Ovary (tissue), 9 donors: ENCODE results near the gene COL9A3. TPM values are rescaled to one million over a fixed set of nuclear protein-coding genes. Genes with fewer than 3 reads are reported as not detected.

Experiments
- DNase-seq, 5 donors: peaks; one replicate each; pipeline ENCODE4 v3.0.0-alpha.2; 2019 to 2020
- H3K27ac ChIP-seq, 2 donors: fragments of 200-600 bp; one replicate each; pipeline versions ENCODE4 v1.5.1 to v1.8.0; 2019 to 2022
- H3K27me3 ChIP-seq: fragments of 200-600 bp; one replicate; pipeline ENCODE4 v1.8.0; 2022
- H3K36me3 ChIP-seq: fragments of 200-600 bp; sonication (generic); one replicate; pipeline ENCODE4 v1.5.1; 2019
- H3K4me1 ChIP-seq: one replicate; pipeline ENCODE4 v1.8.1; 2013; ENCODE audit warnings: mild to moderate bottlenecking, moderate library complexity; ENCODE audit not compliant: insufficient read depth
- H3K4me3 ChIP-seq: fragments of 200-600 bp; sonication (generic); one replicate; pipeline ENCODE4 v1.5.1; 2017
- H3K9me3 ChIP-seq, 2 donors: fragments of 200-600 bp in 1 of 2; sonication (generic) in 1 of 2; one replicate each; pipeline versions ENCODE4 v1.5.1 to v1.8.1; 2013 to 2019; ENCODE audit warnings: mild to moderate bottlenecking in 1 of 2, moderate library complexity in 1 of 2
- CTCF ChIP-seq, 3 donors: fragments of 450-650 bp in 2 of 3; fragments of 200-600 bp in 1 of 3; IDR thresholded peaks; one replicate each; pipeline versions ENCODE4 v1.5.1 to v1.8.0; 2016 to 2022; ENCODE audit warnings: antibody characterized with exemption in 3 of 3, mild to moderate bottlenecking in 1 of 3
- EP300 ChIP-seq: sonication (generic); formaldehyde crosslinking; IDR thresholded peaks from one replicate; pipeline ENCODE4 v1.6.1; 2017; ENCODE audit warnings: antibody characterized with exemption
- POLR2A ChIP-seq: fragments of 450-650 bp; IDR thresholded peaks from one replicate; pipeline ENCODE4 v1.6.1; 2017; ENCODE audit warnings: antibody characterized with exemption, mild to moderate bottlenecking, moderate library complexity
- WGBS, 3 donors: extraction: QIAGEN DNeasy Blood & Tissue Kit in 1 of 3; methylation state at CpG; one replicate each; pipeline versions ENCODE4 v1.1.5 to v1.1.7; 2013 to 2017; 5-methylcytosine and 5-hydroxymethylcytosine counted together
- intact Hi-C, 4 donors: fragments of 100-400 bp; cut with DNase I; formaldehyde crosslinking; loops; one replicate each; pipeline versions ENCODE4 v1.11.0 to v1.15.1; 2022 to 2023
- polyA plus RNA-seq, 2 donors: library from polyadenylated mRNA; stranded (reverse); fragments of 200-250 nt in 1 of 2; fragments of 350-450 nt in 1 of 2; fragmentation: Illumina TruSeq in 1 of 2; extraction: RNeasy Lipid Tissue Mini Kit (QIAGEN cat#74804) in 1 of 2; gene quantifications; one replicate each; pipeline ENCODE4 v1.2.3, GENCODE V29; 2013 to 2014
- total RNA-seq, 7 donors: library from RNA; depleted of rRNA in 2 of 7; stranded (reverse); fragments of >200 nt in 2 of 7; fragmentation: NEBNext Ultra II Directional in 3 of 7; extraction: Animal tissue kit (Norgen Biotek cat#: 25700) in 3 of 7; gene quantifications; one replicate each; pipeline versions ENCODE4 v1.1.0 to v1.2.4, GENCODE V29; 2016 to 2023
- donor health status: DM: no; HTN: no; CAD: no; lungs with moderate emphysema.
- donor health status: DM: no; HTN: no; CAD: no.
- donor health status: Bipolar disorder and iron deficiency.
- donor health status: DM: yes; HTN: yes; CAD: no.
- donor health status: DM: no; HTN: no; CAD: no.
- donor health status: DM: yes; HTN: yes; CAD: no.

The COL9A3 gene
- total and polyA plus RNA-seq, 9 donors, result 0.65 to 3.0 (median 1.6) TPM; not detected in 1

DNA sequence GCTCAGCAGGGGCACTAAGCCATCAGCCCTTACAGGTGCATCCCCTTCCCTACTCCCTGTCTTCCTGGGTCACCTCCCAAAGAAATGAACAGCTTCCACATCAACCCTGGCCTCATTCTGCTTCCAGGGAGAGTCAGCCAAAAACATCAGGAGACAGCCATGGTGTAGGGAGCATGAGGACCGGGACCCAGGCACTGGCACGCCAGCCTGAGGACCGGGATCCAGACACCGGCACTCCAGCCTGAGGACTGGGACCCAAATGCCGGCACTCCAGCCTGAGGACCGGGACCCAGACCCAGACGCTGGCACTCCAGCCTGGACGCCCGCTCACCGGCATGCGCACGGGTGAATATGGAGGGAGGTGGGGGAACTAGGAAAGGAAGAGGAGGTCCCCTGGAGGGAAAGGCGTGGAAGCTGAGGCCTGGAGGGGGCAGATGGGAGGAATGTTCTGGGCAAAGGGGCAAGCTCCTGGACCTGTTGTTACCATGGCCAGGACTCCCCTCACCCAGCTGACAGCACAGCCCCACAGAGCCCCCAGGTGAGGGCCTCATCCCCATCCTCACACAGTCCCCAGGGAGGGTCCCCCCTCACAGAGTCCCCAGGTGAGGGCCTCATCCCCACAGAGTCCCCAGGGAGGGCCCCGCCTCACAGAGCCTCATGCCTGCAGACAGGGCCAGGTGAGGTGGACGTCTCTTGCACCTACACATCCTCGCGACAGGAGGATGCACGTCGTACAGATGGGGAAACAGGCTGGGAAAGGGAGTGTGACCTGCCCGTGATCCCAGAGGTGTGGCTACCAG is 46.5 kb upstream of the COL9A3 start:
- Histone ChIP-seq H3K27ac (no peak overlapping the region), H3K36me3 (no peaks in the 10 kb centered on the region), H3K27me3 (no peaks in the 10 kb centered on the region), H3K9me3 (no peaks in the 10 kb centered on the region), H3K4me3 (no peak overlapping the region), H3K4me1 (peaks cover 9% of the 10 kb centered on the region)
- intact Hi-C loops, result no loop called here
- no peak for DNase-seq
- TF ChIP-seq CTCF (IDR thresholded peaks at IDR 0.05) (no peak), EP300 (no peak)
- 93% methylated on average over 20 of the region's 20 CpGs for WGBS, 3 donors

- Histone ChIP-seq H3K9me3 (no peaks in the 10 kb centered on the region), H3K4me3 (no peak overlapping the region), H3K36me3 (no peaks in the 10 kb centered on the region), H3K27me3 (no peaks in the 10 kb centered on the region), H3K4me1 (peaks cover 9% of the 10 kb centered on the region), H3K27ac (no peak overlapping the region)
- DNase-seq, result no peak
- WGBS, 3 donors, result 87 to 93% (median 88%) methylated on average over 14 of the region's 14 CpGs
- intact Hi-C loops, result no loop called here
- TF ChIP-seq CTCF (IDR thresholded peaks at IDR 0.05) (no peak), POLR2A (no peak), EP300 (no peak)
These were observed 45.9 kb upstream of the COL9A3 start for GRCh38 chr20:62770916-62771315.

GRCh38 chr20:62771396-62772102 is 45.3 kb upstream of the COL9A3 start:
- TF ChIP-seq EP300 (no peak), CTCF (IDR thresholded peaks at IDR 0.05) (no peak), POLR2A (no peak)
- H3K27ac ChIP-seq, result no peak overlapping the region
- 71 to 80% (median 79%) methylated on average over 25 of the region's 25 CpGs for WGBS, 3 donors
- H3K27me3 ChIP-seq, result no peaks in the 10 kb centered on the region
- H3K4me3 ChIP-seq, result no peak overlapping the region
- H3K4me1 ChIP-seq, result peaks cover 9% of the 10 kb centered on the region
- H3K36me3 ChIP-seq, result no peaks in the 10 kb centered on the region
- intact Hi-C loops, result no loop called here
- H3K9me3 ChIP-seq, result no peaks in the 10 kb centered on the region
- no peak for DNase-seq

GRCh38 chr20:62772103-62772611 is 44.7 kb upstream of the COL9A3 start:
- Histone ChIP-seq H3K4me3 (no peak overlapping the region), H3K27ac (no peak overlapping the region), H3K27me3 (no peaks in the 10 kb centered on the region), H3K9me3 (no peaks in the 10 kb centered on the region), H3K4me1 (peaks cover 6% of the 10 kb centered on the region), H3K36me3 (no peaks in the 10 kb centered on the region)
- 77 to 89% (median 79%) methylated on average over 23 of the region's 23 CpGs for WGBS, 3 donors
- DNase-seq, result no peak
- TF ChIP-seq CTCF (IDR thresholded peaks at IDR 0.05), result no peak
- TF ChIP-seq EP300, result no peak
- TF ChIP-seq POLR2A, result no peak
- intact Hi-C loops, result no loop called here
